SK-N-SH (cell line): ENCODE data around the gene SYT17.

Experiments
- CTCF ChIP-seq: fragments of 200-600 bp; sonication (generic); IDR thresholded peaks from 2 replicates; pipeline ENCODE4 v1.6.1; 2017; ENCODE audit warnings: antibody characterized with exemption, mild to moderate bottlenecking, moderate library complexity
- ELF1 ChIP-seq: IDR thresholded peaks from 2 replicates; pipeline ENCODE4 v1.4.0; 2012
- EP300 ChIP-seq, 2 experiments: IDR thresholded peaks; 2 replicates each; pipeline versions ENCODE4 v1.4.0 to v1.6.1; 2012; ENCODE audit warnings: borderline replicate concordance in 1 of 2, low read depth in 1 of 2, low read length in 1 of 2
- EZH2phosphoT487 ChIP-seq: fragments of 200-600 bp; sonication (generic); IDR thresholded peaks from 2 replicates; pipeline ENCODE4 v1.6.1; 2017; ENCODE audit warnings: low read depth, mixed run types, mild to moderate bottlenecking, antibody characterized with exemption, moderate library complexity, borderline replicate concordance
- GABPA ChIP-seq: IDR thresholded peaks from 2 replicates; pipeline ENCODE4 v1.4.0; 2012; ENCODE audit warnings: low read depth, mild to moderate bottlenecking
- IRF3 ChIP-seq: fragments of 150-350 bp; IDR thresholded peaks from 2 replicates; pipeline ENCODE4 v1.6.1; 2016; ENCODE audit warnings: mild to moderate bottlenecking, low read depth, low read length
- JUND ChIP-seq: IDR thresholded peaks from 2 replicates; pipeline ENCODE4 v1.4.0; 2012
- MXI1 ChIP-seq: IDR thresholded peaks from 2 replicates; pipeline ENCODE4 v1.6.1; 2012; ENCODE audit warnings: mild to moderate bottlenecking, low read depth, low read length, improper control_type of control experiment
- POLR2AphosphoS5 ChIP-seq: IDR thresholded peaks from 2 replicates; pipeline ENCODE4 v1.6.1; 2012; ENCODE audit warnings: low read depth, low read length
- REST ChIP-seq: IDR thresholded peaks from 2 replicates; pipeline ENCODE4 v1.6.1; 2012; ENCODE audit warnings: mild to moderate bottlenecking, low read depth, low read length, moderate library complexity
- RFX5 ChIP-seq: IDR thresholded peaks from 2 replicates; pipeline ENCODE4 v1.6.1; 2012; ENCODE audit warnings: mild to moderate bottlenecking, improper control_type of control experiment, low read length
- TAF1 ChIP-seq: IDR thresholded peaks from 2 replicates; pipeline ENCODE4 v1.6.1; 2012; ENCODE audit warnings: low read depth, mild to moderate bottlenecking, low read length, moderate library complexity, borderline replicate concordance
- USF2 ChIP-seq: fragments of 150-350 bp; IDR thresholded peaks from 2 replicates; pipeline ENCODE4 v1.6.1; 2017; ENCODE audit warnings: antibody characterized with exemption, low read length, low read depth, borderline replicate concordance
- YY1 ChIP-seq: IDR thresholded peaks from 2 replicates; pipeline ENCODE4 v1.4.0; 2012; ENCODE audit warnings: low read depth, mild to moderate bottlenecking

- no peak for TF ChIP-seq JUND
- no peak for TF ChIP-seq GABPA
- TF ChIP-seq ELF1: no peak
- no peak for TF ChIP-seq CTCF
- no peak for TF ChIP-seq YY1
- TF ChIP-seq POLR2AphosphoS5: no peak
- no peak for TF ChIP-seq MXI1
- no peak for TF ChIP-seq USF2
- no peak for TF ChIP-seq IRF3
- TF ChIP-seq EP300 (IDR thresholded peaks at IDR 0.05; ENCODE audit: borderline replicate concordance in 1 of 2, low read depth in 1 of 2, low read length in 1 of 2): no peak
- TF ChIP-seq EZH2phosphoT487: no peak
- TF ChIP-seq RFX5: no peak
- TF ChIP-seq TAF1: no peak
- no peak for TF ChIP-seq REST
Observed at GRCh38 chr16:19131825-19132218, 36.2 kb upstream of the SYT17 start.
